Kidney epithelial cell (primary cell): ENCODE measurements around the gene UBASH3A. TPM values are rescaled to one million over a fixed set of nuclear protein-coding genes. Genes with fewer than 3 reads are reported as not detected.

Experiments used
- DNase-seq: peaks from one replicate; pipeline ENCODE4 v3.0.0-alpha.2; 2010; ENCODE audit warnings: low read depth
- H3K27me3 ChIP-seq: 2 replicates; pipeline ENCODE4 v1.6.0; 2011; ENCODE audit warnings: low read length; ENCODE audit not compliant: control insufficient read depth, insufficient read depth
- H3K36me3 ChIP-seq: 2 replicates; pipeline ENCODE4 v1.5.1; 2011; ENCODE audit warnings: low read length; ENCODE audit not compliant: control insufficient read depth, insufficient read depth
- H3K4me3 ChIP-seq: 2 replicates; pipeline ENCODE4 v1.5.1; 2011; ENCODE audit warnings: low read depth, mild to moderate bottlenecking, control low read depth, low read length
- CTCF ChIP-seq: IDR thresholded peaks from 2 replicates; pipeline ENCODE4 v1.5.1; 2011; ENCODE audit warnings: mild to moderate bottlenecking, moderate library complexity, low read length, control low read depth, inconsistent platforms; ENCODE audit not compliant: insufficient read depth, poor library complexity, severe bottlenecking
- total RNA-seq: library from RNA; depleted of rRNA; stranded (reverse); fragments of >200 nt; gene quantifications from 2 replicates; pipeline ENCODE4 v1.2.3, GENCODE V29; 2015

Gene UBASH3A
- total RNA-seq, 1 donor from 2014 or later, result not detected

DNA sequence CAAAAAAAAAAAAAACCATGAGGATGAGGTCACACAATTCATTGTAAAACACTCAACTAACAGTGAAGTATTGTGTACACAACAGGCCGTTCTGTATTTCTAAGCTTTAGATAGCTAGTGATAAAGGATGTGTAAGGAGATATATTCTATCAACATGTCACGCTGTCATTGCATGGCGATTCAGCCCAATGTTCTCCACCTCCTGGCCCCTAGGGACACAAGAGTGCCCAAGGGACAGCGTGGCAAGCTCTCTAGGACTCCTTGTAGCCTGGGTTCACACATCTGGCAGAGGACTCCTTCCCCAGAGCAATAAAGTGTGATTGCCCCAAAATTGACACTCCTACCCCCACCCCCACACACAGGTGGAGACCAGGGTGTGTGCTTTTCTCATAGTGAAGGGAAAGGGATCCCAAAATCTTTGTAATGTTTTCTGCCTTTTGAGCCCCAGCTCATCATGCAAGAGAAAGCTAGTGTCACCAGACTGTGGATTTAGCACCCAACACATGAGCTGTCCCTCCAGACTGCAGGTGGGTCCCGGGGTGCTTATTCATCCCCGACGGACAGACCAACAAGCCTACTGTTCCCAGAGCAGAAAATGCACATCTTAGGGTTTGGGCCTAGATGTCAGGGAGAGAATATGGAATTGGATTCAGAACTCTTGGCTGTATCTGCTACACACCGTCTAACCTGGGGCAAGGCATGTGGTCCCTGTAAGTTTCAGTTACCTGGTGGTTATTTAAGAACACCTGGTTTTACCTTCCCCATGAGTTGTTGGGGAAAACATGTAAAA, 19.4 kb upstream of the UBASH3A start:
- no peaks in the 10 kb centered on the region for H3K27me3 ChIP-seq

DNA sequence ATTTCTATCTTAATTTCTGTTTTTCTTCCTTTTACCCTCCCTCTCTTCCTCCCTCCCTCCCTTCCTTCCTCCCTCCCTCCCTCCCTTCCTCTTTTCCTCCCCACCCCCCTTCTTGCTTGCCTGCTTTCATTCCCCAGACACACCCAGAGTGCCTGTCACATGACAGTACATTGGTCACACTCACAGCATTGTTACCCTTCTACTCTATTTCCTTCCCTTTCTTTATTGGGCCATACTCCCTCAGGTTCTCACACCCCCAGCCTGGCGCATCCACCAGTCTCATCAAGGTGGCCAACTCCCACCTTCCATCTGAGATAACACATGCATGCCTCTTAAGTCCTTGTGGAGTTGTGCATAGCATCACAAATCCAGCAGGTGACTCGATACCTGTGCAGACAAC, 18.7 kb upstream of the UBASH3A start:
- no peak for TF ChIP-seq CTCF

More for the DNA sequence above, 19.4 kb upstream of the UBASH3A start:
- Histone ChIP-seq H3K36me3 (no peaks in the 10 kb centered on the region), H3K4me3 (no peak overlapping the region)
- no peak for DNase-seq
- TF ChIP-seq CTCF, result no peak

GRCh38 chr21:42385619-42386018, 18.1 kb upstream of the UBASH3A start:
- no peak for DNase-seq
- Histone ChIP-seq H3K4me3 (no peak overlapping the region), H3K36me3 (no peaks in the 10 kb centered on the region), H3K27me3 (no peaks in the 10 kb centered on the region)
- no peak for TF ChIP-seq CTCF

More for the DNA sequence above, 18.7 kb upstream of the UBASH3A start:
- DNase-seq, result no peak
- no peak overlapping the region for H3K4me3 ChIP-seq
- no peaks in the 10 kb centered on the region for H3K36me3 ChIP-seq
- H3K27me3 ChIP-seq, result no peaks in the 10 kb centered on the region

- TF ChIP-seq CTCF, result no peak
- Histone ChIP-seq H3K4me3 (no peak overlapping the region), H3K36me3 (no peaks in the 10 kb centered on the region), H3K27me3 (no peaks in the 10 kb centered on the region)
- no peak for DNase-seq
Observed at GRCh38 chr21:42386034-42386591, 17.6 kb upstream of the UBASH3A start.

DNA sequence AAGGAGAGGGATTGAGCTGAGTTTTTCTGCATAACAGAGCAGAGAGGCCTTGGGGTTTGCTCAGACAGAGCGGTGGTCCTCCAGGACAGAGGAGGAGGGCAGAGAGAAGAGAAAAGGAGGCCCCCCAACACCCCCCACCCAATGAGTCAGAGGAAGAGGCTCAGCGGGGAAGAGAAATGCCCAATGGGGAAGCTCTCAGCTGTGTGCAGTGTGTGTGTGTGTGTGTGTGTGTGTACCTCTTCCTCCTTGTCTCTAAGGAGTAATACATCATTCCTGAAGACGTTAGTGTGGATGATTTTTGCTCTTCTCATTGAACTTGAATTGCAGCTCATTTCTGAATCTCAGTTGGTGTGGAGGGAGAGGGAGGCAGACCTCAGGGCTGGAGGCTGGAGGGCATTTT, 16.5 kb upstream of the UBASH3A start:
- Histone ChIP-seq H3K27me3 (no peaks in the 10 kb centered on the region), H3K36me3 (no peaks in the 10 kb centered on the region), H3K4me3 (no peak overlapping the region)
- TF ChIP-seq CTCF, result no peak
- DNase-seq, result no peak
